ENCODE results near the gene VSTM4. TPM values are rescaled to one million over a fixed set of nuclear protein-coding genes. Genes with fewer than 3 reads are reported as not detected.

VSTM4 gene
- total RNA-seq, 1 experiment from 2014 or later: 0.07 TPM

DNA sequence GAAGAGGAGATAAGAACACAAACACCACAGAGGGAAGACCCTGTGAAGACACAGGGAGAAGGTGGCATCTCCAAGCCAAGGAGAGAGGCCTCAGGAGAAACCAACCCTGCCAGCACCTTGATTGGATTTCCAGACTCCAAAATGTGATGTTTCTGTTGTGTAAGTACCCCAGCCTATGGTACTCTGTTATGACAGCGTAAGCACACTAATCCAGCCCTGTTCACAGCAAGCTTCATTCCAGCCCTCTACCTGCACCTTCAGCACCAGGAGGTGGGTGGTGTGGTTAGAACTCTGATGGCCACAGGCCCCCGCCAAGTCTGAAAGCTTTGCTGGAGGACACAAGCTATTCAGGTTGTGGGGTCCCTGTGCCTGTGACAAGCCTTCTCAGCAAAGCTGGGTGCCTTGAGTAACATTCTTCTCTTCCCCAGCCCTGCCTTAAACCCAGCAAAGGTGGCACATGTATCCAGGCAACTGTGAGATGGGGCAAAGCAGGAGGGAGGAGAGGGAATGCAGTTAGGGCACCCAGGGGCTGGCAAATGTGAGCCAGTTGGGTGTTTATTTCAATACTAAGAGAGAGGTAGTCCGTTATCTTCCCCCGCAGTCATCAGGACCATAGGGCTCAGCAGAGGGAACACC, 4.5 kb downstream of the VSTM4 start:
- ChIA-PET POLR2A (no interaction called here), RAD21 (ENCODE audit: low non-redundant PET in 1 of 2, low total read pairs in 2 of 2, uncharacterized antibody in 2 of 2, unreplicated experiment in 2 of 2) (no interaction called here), CTCF (no interaction called here)
- peaks cover 6% of the 10 kb centered on the region; the same call in 1 of the 2 replicates for H3K27me3 ChIP-seq (ENCODE audit: insufficient read depth, low read length)
- H3K4me1 ChIP-seq (ENCODE audit: control insufficient read depth in 1 of 2, insufficient read depth in 2 of 2, low read length in 2 of 2): no peaks in the 10 kb centered on the region
- H3K4me2 ChIP-seq (ENCODE audit: low read length): no peak overlapping the region
- no TSS peak for BruUV-seq (replicated peaks)
- H3K9me2 ChIP-seq (ENCODE audit: insufficient read depth): no peaks in the 10 kb centered on the region
- DNase-seq (ENCODE audit: low read depth, low spot score): no peak
- H2AFZ ChIP-seq (ENCODE audit: low read depth, low read length, poor library complexity, severe bottlenecking): no peak overlapping the region
- no peaks in the 10 kb centered on the region for H3K36me3 ChIP-seq (ENCODE audit: control insufficient read depth in 1 of 2, insufficient read depth in 2 of 2, low read length in 2 of 2)
- intact Hi-C loops (cut with micrococcal nuclease): no loop called here
- no peak overlapping the region for H3K9ac ChIP-seq (ENCODE audit: low read length)
- no peaks in the 10 kb centered on the region for H3K79me2 ChIP-seq (ENCODE audit: insufficient read depth, low read length)
- no peak overlapping the region for H3K27ac ChIP-seq (ENCODE audit: low read depth, low read length)
- H3K4me3 ChIP-seq (replicated peaks in 1 of 2; ENCODE audit: low read depth in 1 of 2, low read length in 2 of 2): no peak overlapping the region
- H3K9me3 ChIP-seq (ENCODE audit: control insufficient read depth in 1 of 2, insufficient read depth in 1 of 2, low read depth in 1 of 2, low read length in 2 of 2): no peaks in the 10 kb centered on the region
- no peak for ATAC-seq
- TF ChIP-seq SIN3A (IDR thresholded peaks at IDR 0.05; ENCODE audit: low read depth): no peak
- no peak for TF ChIP-seq ZFX (IDR thresholded peaks at IDR 0.05)
- no peak for TF ChIP-seq POLR2AphosphoS5 (IDR thresholded peaks at IDR 0.05; ENCODE audit: low read depth, low read length)
- TF ChIP-seq JUND (IDR thresholded peaks at IDR 0.05): no peak
- TF ChIP-seq EZH2 (IDR thresholded peaks at IDR 0.05): no peak
- TF ChIP-seq POLR2A (IDR thresholded peaks at IDR 0.05; ENCODE audit: borderline replicate concordance, extremely low read depth, insufficient read depth, insufficient read length): no peak
- TF ChIP-seq, protein P1, sequence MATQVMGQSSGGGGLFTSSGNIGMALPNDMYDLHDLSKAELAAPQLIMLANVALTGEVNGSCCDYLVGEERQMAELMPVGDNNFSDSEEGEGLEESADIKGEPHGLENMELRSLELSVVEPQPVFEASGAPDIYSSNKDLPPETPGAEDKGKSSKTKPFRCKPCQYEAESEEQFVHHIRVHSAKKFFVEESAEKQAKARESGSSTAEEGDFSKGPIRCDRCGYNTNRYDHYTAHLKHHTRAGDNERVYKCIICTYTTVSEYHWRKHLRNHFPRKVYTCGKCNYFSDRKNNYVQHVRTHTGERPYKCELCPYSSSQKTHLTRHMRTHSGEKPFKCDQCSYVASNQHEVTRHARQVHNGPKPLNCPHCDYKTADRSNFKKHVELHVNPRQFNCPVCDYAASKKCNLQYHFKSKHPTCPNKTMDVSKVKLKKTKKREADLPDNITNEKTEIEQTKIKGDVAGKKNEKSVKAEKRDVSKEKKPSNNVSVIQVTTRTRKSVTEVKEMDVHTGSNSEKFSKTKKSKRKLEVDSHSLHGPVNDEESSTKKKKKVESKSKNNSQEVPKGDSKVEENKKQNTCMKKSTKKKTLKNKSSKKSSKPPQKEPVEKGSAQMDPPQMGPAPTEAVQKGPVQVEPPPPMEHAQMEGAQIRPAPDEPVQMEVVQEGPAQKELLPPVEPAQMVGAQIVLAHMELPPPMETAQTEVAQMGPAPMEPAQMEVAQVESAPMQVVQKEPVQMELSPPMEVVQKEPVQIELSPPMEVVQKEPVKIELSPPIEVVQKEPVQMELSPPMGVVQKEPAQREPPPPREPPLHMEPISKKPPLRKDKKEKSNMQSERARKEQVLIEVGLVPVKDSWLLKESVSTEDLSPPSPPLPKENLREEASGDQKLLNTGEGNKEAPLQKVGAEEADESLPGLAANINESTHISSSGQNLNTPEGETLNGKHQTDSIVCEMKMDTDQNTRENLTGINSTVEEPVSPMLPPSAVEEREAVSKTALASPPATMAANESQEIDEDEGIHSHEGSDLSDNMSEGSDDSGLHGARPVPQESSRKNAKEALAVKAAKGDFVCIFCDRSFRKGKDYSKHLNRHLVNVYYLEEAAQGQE (IDR thresholded peaks at IDR 0.05; ENCODE audit: low read depth): no peak
- no peak for TF ChIP-seq SRF (IDR thresholded peaks at IDR 0.05; ENCODE audit: low read depth)
- TF ChIP-seq ZNF274 (IDR thresholded peaks at IDR 0.05; ENCODE audit: low read depth, low read length): no peak
- TF ChIP-seq TCF7L2 (IDR thresholded peaks at IDR 0.05; ENCODE audit: borderline replicate concordance, extremely low read depth, insufficient read depth, insufficient read length): no peak
- TF ChIP-seq YY1 (IDR thresholded peaks at IDR 0.05; ENCODE audit: extremely low read depth, insufficient replicate concordance, low read depth, low read length): no peak
- no peak for TF ChIP-seq EZH2phosphoT487 (IDR thresholded peaks at IDR 0.05; ENCODE audit: borderline replicate concordance)
- TF ChIP-seq, protein P2, sequence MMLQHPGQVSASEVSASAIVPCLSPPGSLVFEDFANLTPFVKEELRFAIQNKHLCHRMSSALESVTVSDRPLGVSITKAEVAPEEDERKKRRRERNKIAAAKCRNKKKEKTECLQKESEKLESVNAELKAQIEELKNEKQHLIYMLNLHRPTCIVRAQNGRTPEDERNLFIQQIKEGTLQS (IDR thresholded peaks at IDR 0.05): no peak
- TF ChIP-seq, protein P3, sequence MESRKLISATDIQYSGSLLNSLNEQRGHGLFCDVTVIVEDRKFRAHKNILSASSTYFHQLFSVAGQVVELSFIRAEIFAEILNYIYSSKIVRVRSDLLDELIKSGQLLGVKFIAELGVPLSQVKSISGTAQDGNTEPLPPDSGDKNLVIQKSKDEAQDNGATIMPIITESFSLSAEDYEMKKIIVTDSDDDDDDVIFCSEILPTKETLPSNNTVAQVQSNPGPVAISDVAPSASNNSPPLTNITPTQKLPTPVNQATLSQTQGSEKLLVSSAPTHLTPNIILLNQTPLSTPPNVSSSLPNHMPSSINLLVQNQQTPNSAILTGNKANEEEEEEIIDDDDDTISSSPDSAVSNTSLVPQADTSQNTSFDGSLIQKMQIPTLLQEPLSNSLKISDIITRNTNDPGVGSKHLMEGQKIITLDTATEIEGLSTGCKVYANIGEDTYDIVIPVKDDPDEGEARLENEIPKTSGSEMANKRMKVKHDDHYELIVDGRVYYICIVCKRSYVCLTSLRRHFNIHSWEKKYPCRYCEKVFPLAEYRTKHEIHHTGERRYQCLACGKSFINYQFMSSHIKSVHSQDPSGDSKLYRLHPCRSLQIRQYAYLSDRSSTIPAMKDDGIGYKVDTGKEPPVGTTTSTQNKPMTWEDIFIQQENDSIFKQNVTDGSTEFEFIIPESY (IDR thresholded peaks at IDR 0.05; ENCODE audit: extremely low read depth, insufficient replicate concordance, low read length): no peak
- TF ChIP-seq FOSL1 (IDR thresholded peaks at IDR 0.05; ENCODE audit: low read depth): no peak
- H4K20me1 ChIP-seq (ENCODE audit: insufficient read depth): no peaks in the 10 kb centered on the region
